Measurements from ENCODE around the gene TP53BP2.

DNA sequence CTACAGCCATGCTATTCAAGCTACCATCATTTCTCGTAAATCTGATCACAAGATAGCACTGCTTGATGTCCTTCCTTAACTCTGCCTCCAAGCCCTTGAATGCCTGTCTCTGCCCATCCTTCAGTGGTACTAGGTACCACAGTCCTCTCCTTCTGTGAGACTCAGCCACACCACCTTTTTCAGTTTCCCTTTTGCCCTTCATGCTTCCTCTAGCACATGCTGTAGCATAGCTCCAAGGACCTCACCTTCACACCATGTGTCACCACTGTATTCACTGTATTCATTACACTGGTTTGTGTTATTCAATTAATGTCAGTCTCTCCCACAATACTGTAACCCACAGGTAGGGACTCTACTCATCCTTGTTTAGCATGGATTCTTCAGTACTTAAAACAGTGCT lies 8.0 kb upstream of the TP53BP2 start:
- TF ChIP-seq, protein P1, sequence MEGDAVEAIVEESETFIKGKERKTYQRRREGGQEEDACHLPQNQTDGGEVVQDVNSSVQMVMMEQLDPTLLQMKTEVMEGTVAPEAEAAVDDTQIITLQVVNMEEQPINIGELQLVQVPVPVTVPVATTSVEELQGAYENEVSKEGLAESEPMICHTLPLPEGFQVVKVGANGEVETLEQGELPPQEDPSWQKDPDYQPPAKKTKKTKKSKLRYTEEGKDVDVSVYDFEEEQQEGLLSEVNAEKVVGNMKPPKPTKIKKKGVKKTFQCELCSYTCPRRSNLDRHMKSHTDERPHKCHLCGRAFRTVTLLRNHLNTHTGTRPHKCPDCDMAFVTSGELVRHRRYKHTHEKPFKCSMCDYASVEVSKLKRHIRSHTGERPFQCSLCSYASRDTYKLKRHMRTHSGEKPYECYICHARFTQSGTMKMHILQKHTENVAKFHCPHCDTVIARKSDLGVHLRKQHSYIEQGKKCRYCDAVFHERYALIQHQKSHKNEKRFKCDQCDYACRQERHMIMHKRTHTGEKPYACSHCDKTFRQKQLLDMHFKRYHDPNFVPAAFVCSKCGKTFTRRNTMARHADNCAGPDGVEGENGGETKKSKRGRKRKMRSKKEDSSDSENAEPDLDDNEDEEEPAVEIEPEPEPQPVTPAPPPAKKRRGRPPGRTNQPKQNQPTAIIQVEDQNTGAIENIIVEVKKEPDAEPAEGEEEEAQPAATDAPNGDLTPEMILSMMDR (IDR thresholded peaks at IDR 0.05; ENCODE audit: extremely low read depth in 1 of 2, insufficient read depth in 1 of 2, low read depth in 1 of 2, low read length in 2 of 2) = no peak
- TF ChIP-seq EZH2 (IDR thresholded peaks at IDR 0.05; ENCODE audit: borderline replicate concordance, low read depth, low read length, severe bottlenecking) = no peak
- no peak for TF ChIP-seq POLR2A (IDR thresholded peaks at IDR 0.05; ENCODE audit: low read depth, low read length)
- TF ChIP-seq JUN (IDR thresholded peaks at IDR 0.05; ENCODE audit: borderline replicate concordance, insufficient read depth, insufficient read length, low read depth) = no peak
- TF ChIP-seq POLR2AphosphoS5 (IDR thresholded peaks at IDR 0.05; ENCODE audit: insufficient read depth, low read depth, low read length) = no peak
- TF ChIP-seq MYC (IDR thresholded peaks at IDR 0.05; ENCODE audit: low read depth, low read length) = no peak
